K562 (cell line): ENCODE measurements around the gene MVB12B. TPM values are rescaled to one million over a fixed set of nuclear protein-coding genes. Genes with fewer than 3 reads are reported as not detected.

Experiments used
- CEBPZ ChIP-seq: fragments of 150-350 bp; IDR thresholded peaks from 2 replicates; pipeline ENCODE4 v1.6.1; 2014; ENCODE audit warnings: low read depth, mild to moderate bottlenecking, low read length, borderline replicate concordance
- MAZ ChIP-seq, 2 experiments: fragments of 450-650 bp in 1 of 2; sonication (generic) in 1 of 2; formaldehyde crosslinking; IDR thresholded peaks in 1 of 2; conservative IDR thresholded peaks in 1 of 2; 2 replicates each; pipeline versions ENCODE4 v1.4.0 to v1.5.0; 2020; ENCODE audit warnings: mild to moderate bottlenecking in 1 of 2, missing genetic modification reagents in 1 of 2
- NONO ChIP-seq, 2 experiments: fragments of 200-400 bp in 1 of 2; fragments of 450-650 bp in 1 of 2; formaldehyde crosslinking in 1 of 2; IDR thresholded peaks; 2 replicates each; pipeline ENCODE4 v1.6.1; 2017; ENCODE audit warnings: low read depth in 2 of 2, mild to moderate bottlenecking in 2 of 2, moderate library complexity in 2 of 2, low read length in 1 of 2
- PHB ChIP-seq: fragments of 250-450 bp; sonication (Bioruptor Pico); IDR thresholded peaks from 2 replicates; pipeline ENCODE4 v1.5.0; 2021
- PHF20 ChIP-seq: fragments of 450-650 bp; IDR thresholded peaks from 2 replicates; pipeline ENCODE4 v1.6.1; 2018; ENCODE audit not compliant: partially characterized antibody
- RHOXF2B ChIP-seq: fragments of 250-450 bp; sonication (Bioruptor Pico); conservative IDR thresholded peaks from 2 replicates; pipeline ENCODE4 v1.5.1; 2021
- SREBF2 ChIP-seq: sonication (generic); formaldehyde crosslinking; IDR thresholded peaks from 2 replicates; pipeline ENCODE4 v1.4.0; 2020; ENCODE audit warnings: mild to moderate bottlenecking, missing genetic modification reagents
- ZBTB49 ChIP-seq: sonication (generic); formaldehyde crosslinking; IDR thresholded peaks from 2 replicates; pipeline ENCODE4 v1.8.0; 2022; ENCODE audit warnings: missing genetic modification reagents, mild to moderate bottlenecking, borderline replicate concordance
- ZNF644 ChIP-seq: fragments of 200-800 bp; sonication (Bioruptor generic); IDR thresholded peaks from 2 replicates; pipeline ENCODE4 v1.6.1; 2016; ENCODE audit warnings: low read depth, missing genetic modification characterization, missing compliant biosample characterization
- polyA plus RNA-seq, 8 experiments: library from polyadenylated mRNA; depleted of rRNA in 4 of 8; stranded (reverse) in 5 of 8; unstranded in 3 of 8; fragments of >200 nt; fragmentation: Nextera tagmentation in 2 of 8; fragmentation: Illumina TruSeq in 1 of 8; extraction: Ambion mirVana in 2 of 8; extraction: Trizol in 1 of 8; gene quantifications; 2 replicates each; pipeline versions ENCODE4 v1.2.1 to v1.2.3, GENCODE V29; 2011 to 2014; ENCODE audit warnings: inconsistent platforms in 1 of 8, missing spikeins in 1 of 8
- total RNA-seq, 7 experiments: library from RNA; depleted of rRNA in 6 of 7; stranded (reverse); fragments of >200 nt in 6 of 7; fragmentation: Illumina TruSeq in 2 of 7; extraction: Trizol in 2 of 7; gene quantifications; 2 replicates each; pipeline versions ENCODE4 v1.2.1 to v1.2.3, GENCODE V29; 2011 to 2021; ENCODE audit warnings: low replicate concordance in 1 of 7

Gene MVB12B
- total and polyA plus RNA-seq, 9 of the 15 experiments (the other 6 are each of a cell fraction or from before 2014, with no cell fraction given): not detected

GRCh38 chr9:126521551-126521950 is 194.9 kb downstream of the MVB12B start (continued):
- TF ChIP-seq RHOXF2B (no peak), ZBTB49 (CRISPR knock-in tag) (no peak), PHB (CRISPR knock-in tag) (no peak), NONO (IDR thresholded peaks at IDR 0.05; ENCODE audit: low read depth in 2 of 2, low read length in 1 of 2) (no peak), CEBPZ (no peak), MAZ (CRISPR knock-in tag; conservative IDR thresholded peaks at IDR 0.05 in 1 of 2, IDR thresholded peaks at IDR 0.05 in 1 of 2) (no peak), SREBF2 (CRISPR knock-in tag) (no peak), ZNF644 (no peak), PHF20 (no peak)
- TF ChIP-seq, all 486 proteins: peak for 0
